Globus pallidus (tissue), 1 donor: Measurements from ENCODE around the gene ARHGAP26.
A peak's percentile ranks its signal among the peaks of the same experiment; 100 is the strongest.

Experiments
- DNase-seq: peaks from one replicate; pipeline ENCODE4 v3.0.0-alpha.2; 2015; ENCODE audit warnings: low spot score

Gene ARHGAP26

GRCh38 chr5:143226361-143226760 lies 456.2 kb downstream of the ARHGAP26 start:
- no peak for DNase-seq

GRCh38 chr5:143226872-143227271 lies 456.7 kb downstream of the ARHGAP26 start:
- no peak for DNase-seq

- no peak for DNase-seq
Measured at GRCh38 chr5:143227301-143227700, 457.1 kb downstream of the ARHGAP26 start.

GRCh38 chr5:143228597-143229293 lies 458.6 kb downstream of the ARHGAP26 start:
- DNase-seq: no peak

GRCh38 chr5:143229426-143229895 lies 459.3 kb downstream of the ARHGAP26 start:
- DNase-seq: no peak

GRCh38 chr5:143229896-143230675 lies 459.9 kb downstream of the ARHGAP26 start:
- peak; percentile 24 for DNase-seq

GRCh38 chr5:143230676-143230996 lies 460.5 kb downstream of the ARHGAP26 start:
- no peak for DNase-seq

- no peak for DNase-seq
Measured at GRCh38 chr5:143231416-143231815, 461.2 kb downstream of the ARHGAP26 start.

GRCh38 chr5:143231973-143232812 lies 462.0 kb downstream of the ARHGAP26 start:
- DNase-seq: no peak

- no peak for DNase-seq
Measured at GRCh38 chr5:143233031-143233430, 462.9 kb downstream of the ARHGAP26 start.

- no peak for DNase-seq
Measured at GRCh38 chr5:143234162-143234842, 464.1 kb downstream of the ARHGAP26 start.

- no peak for DNase-seq
Measured at GRCh38 chr5:143235423-143235822, 465.2 kb downstream of the ARHGAP26 start.

GRCh38 chr5:143236682-143237081 lies 466.5 kb downstream of the ARHGAP26 start:
- DNase-seq: no peak

- DNase-seq: no peak
Measured at GRCh38 chr5:143237664-143238063, 467.5 kb downstream of the ARHGAP26 start.

- no peak for DNase-seq
Measured at GRCh38 chr5:143238620-143239019, 468.4 kb downstream of the ARHGAP26 start.

- no peak for DNase-seq
Measured at GRCh38 chr5:143239882-143240518, 469.8 kb downstream of the ARHGAP26 start.

GRCh38 chr5:143241892-143242291 lies 471.7 kb downstream of the ARHGAP26 start:
- DNase-seq: no peak

- no peak for DNase-seq
Measured at GRCh38 chr5:143243103-143243502, 472.9 kb downstream of the ARHGAP26 start.

GRCh38 chr5:143244000-143244736 lies 474.0 kb downstream of the ARHGAP26 start:
- DNase-seq: no peak

- DNase-seq: no peak
Measured at GRCh38 chr5:143244990-143245389, 474.8 kb downstream of the ARHGAP26 start.
